ENCODE measurements around the gene PIK3CB. TPM values are rescaled to one million over a fixed set of nuclear protein-coding genes. Genes with fewer than 3 reads are reported as not detected.

Gene PIK3CB
- total and polyA plus RNA-seq, 2 of the 8 experiments (the other 6 are each of a cell fraction or from before 2014, with no cell fraction given), result 8.3 to 35.2 TPM

DNA sequence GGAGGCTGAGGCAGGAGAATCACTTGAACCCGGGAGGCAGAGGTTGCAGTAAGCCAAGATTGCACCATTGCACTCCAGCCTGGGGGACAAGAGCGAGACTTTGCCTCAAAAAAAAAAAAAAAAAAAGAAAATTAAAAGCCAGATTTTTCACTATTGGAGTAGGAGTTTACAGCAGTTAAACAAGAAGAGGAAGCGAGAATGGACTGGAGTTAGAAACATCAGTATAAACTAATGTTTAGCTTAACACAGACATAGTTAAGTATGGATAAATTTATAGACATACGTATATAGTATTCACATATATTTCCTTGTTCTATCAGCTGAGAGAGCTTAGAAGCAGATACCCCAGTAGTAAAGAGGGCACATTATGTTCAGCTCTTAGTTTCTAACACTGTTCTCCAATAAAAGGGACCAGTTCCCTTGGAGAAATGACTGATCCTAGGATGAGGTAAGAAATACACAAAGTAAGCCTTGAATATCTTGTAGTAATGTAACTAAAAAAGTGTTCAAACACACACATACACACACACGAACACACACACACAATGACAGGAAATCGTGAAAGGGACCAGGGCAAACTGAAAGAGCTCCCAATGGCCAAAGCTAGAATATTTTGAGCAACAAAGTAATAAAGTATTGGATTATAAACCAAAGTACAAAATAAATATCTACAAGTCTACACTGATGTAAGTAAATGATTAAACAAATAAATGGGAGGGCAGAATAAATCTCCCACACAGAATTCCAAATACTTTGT lies 25.1 kb downstream of the PIK3CB start (continued):
- no peak for TF ChIP-seq RAD21 (IDR thresholded peaks at IDR 0.05 in 1 of 2, conservative IDR thresholded peaks at IDR 0.05 in 1 of 2; ENCODE audit: low read depth in 2 of 2, low read length in 2 of 2)
